ENCODE measurements around the gene TMEM18. TPM values are rescaled to one million over a fixed set of nuclear protein-coding genes. Genes with fewer than 3 reads are reported as not detected.

The TMEM18 gene
- total and polyA plus RNA-seq, 2 of the 13 experiments (the other 11 are each of a cell fraction or from before 2014, with no cell fraction given), result 45.9 to 49.4 TPM

- Histone ChIP-seq H4K20me1 (ENCODE audit: insufficient read depth, low read length) (no peaks in the 10 kb centered on the region), H3K27ac (ENCODE audit: extremely low read length, insufficient read depth, low read length) (no peak overlapping the region), H3K9ac (ENCODE audit: insufficient read depth, low read depth, low read length) (no peak overlapping the region), H3K4me3 (replicated peaks in 1 of 3; ENCODE audit: insufficient read depth in 1 of 3, low read depth in 2 of 3, low read length in 3 of 3) (no peak overlapping the region), H3K27me3 (ENCODE audit: control insufficient read depth in 1 of 2, insufficient read depth in 2 of 2, low read length in 2 of 2) (peaks cover 2 to 12% of the 10 kb centered on the region in 2 experiments; a peak in 3 of 5 replicates), H3K4me2 (ENCODE audit: low read depth, low read length) (no peak overlapping the region), H3K36me3 (replicated peaks in 1 of 2; ENCODE audit: control insufficient read depth in 1 of 2, insufficient read depth in 2 of 2, low read length in 2 of 2) (no peaks in the 10 kb centered on the region), H3K79me2 (ENCODE audit: insufficient read depth, low read length) (no peaks in the 10 kb centered on the region), H2AFZ (ENCODE audit: low read length) (no peak overlapping the region), H3K9me3 (ENCODE audit: low read length) (no peaks in the 10 kb centered on the region), H3K4me1 (ENCODE audit: insufficient read depth, low read length) (no peaks in the 10 kb centered on the region)
- ChIA-PET CTCF (ENCODE audit: low intra/inter-chr PET ratio, low total read pairs) (no interaction called here), POLR2A (no interaction called here)
- WGBS (ENCODE audit: low lambda C conversion rate), result 59% methylated on average over 12 of the region's 12 CpGs
- in situ Hi-C loops (cut with HindIII; ENCODE audit: extremely low pct_ligation_motif_present, low pct_unique_long_range_greater_than_20kb), result no loop called here
- no peak for ATAC-seq
- FAIRE-seq, result no peak
- intact Hi-C loops (cut with micrococcal nuclease; ENCODE audit: unreplicated experiment), result no loop called here
- BruUV-seq (replicated peaks), result no TSS peak
- DNase-seq (ENCODE audit: low spot score), result no peak
- TF ChIP-seq MED1 (CRISPR knock-in tag; IDR thresholded peaks at IDR 0.05) (no peak), FOXP1 (IDR thresholded peaks at IDR 0.05) (no peak), FOXP1 (CRISPR knock-in tag; IDR thresholded peaks at IDR 0.05) (no peak), ZNF263 (CRISPR knock-in tag; IDR thresholded peaks at IDR 0.05) (peak; percentile 65), NPAS2 (CRISPR knock-in tag; IDR thresholded peaks at IDR 0.05; ENCODE audit: borderline replicate concordance) (no peak)
Observed at GRCh38 chr2:660029-660428, 17.2 kb downstream of the TMEM18 start.

GRCh38 chr2:658426-658825 is 18.8 kb downstream of the TMEM18 start:
- H3K36me3 ChIP-seq (replicated peaks in 1 of 2; ENCODE audit: control insufficient read depth in 1 of 2, insufficient read depth in 2 of 2, low read length in 2 of 2), result no peaks in the 10 kb centered on the region
- ChIA-PET CTCF (ENCODE audit: low intra/inter-chr PET ratio, low total read pairs) (no interaction called here), POLR2A (no interaction called here)
- no peak overlapping the region for H3K27ac ChIP-seq (ENCODE audit: extremely low read length, insufficient read depth, low read length)
- BruUV-seq (replicated peaks), result no TSS peak
- no peak for ATAC-seq
- DNase-seq (ENCODE audit: low spot score), result no peak
- in situ Hi-C loops (cut with HindIII; ENCODE audit: extremely low pct_ligation_motif_present, low pct_unique_long_range_greater_than_20kb), result no loop called here
- no peak overlapping the region for H3K9ac ChIP-seq (ENCODE audit: insufficient read depth, low read depth, low read length)
- H2AFZ ChIP-seq (ENCODE audit: low read length), result no peak overlapping the region
- no peaks in the 10 kb centered on the region for H4K20me1 ChIP-seq (ENCODE audit: insufficient read depth, low read length)
- no peak for FAIRE-seq
- H3K4me1 ChIP-seq (ENCODE audit: insufficient read depth, low read length), result peaks cover 4% of the 10 kb centered on the region; the same call in 1 of the 2 replicates
- H3K4me2 ChIP-seq (ENCODE audit: low read depth, low read length), result no peak overlapping the region
- no peaks in the 10 kb centered on the region for H3K79me2 ChIP-seq (ENCODE audit: insufficient read depth, low read length)
- 36% methylated on average over 8 of the region's 8 CpGs for WGBS (ENCODE audit: low lambda C conversion rate)
- H3K9me3 ChIP-seq (ENCODE audit: low read length), result no peaks in the 10 kb centered on the region
- no peak overlapping the region for H3K4me3 ChIP-seq (replicated peaks in 1 of 3; ENCODE audit: insufficient read depth in 1 of 3, low read depth in 2 of 3, low read length in 3 of 3)
- H3K27me3 ChIP-seq (ENCODE audit: control insufficient read depth in 1 of 2, insufficient read depth in 2 of 2, low read length in 2 of 2), result peaks cover 2 to 12% of the 10 kb centered on the region in 2 experiments; a peak in 3 of 5 replicates
- intact Hi-C loops (cut with micrococcal nuclease; ENCODE audit: unreplicated experiment), result no loop called here
- TF ChIP-seq ZBTB8A (CRISPR knock-in tag; IDR thresholded peaks at IDR 0.05; ENCODE audit: borderline replicate concordance, low read depth) (no peak), MED1 (CRISPR knock-in tag; IDR thresholded peaks at IDR 0.05) (no peak), MIXL1 (CRISPR knock-in tag; IDR thresholded peaks at IDR 0.05) (no peak), ZNF382 (CRISPR knock-in tag; IDR thresholded peaks at IDR 0.05; ENCODE audit: borderline replicate concordance) (no peak), MXI1 (IDR thresholded peaks at IDR 0.05; ENCODE audit: borderline replicate concordance, low read depth, low read length) (no peak), ZNF260 (CRISPR knock-in tag; IDR thresholded peaks at IDR 0.05; ENCODE audit: borderline replicate concordance, low read depth) (no peak), CREM (IDR thresholded peaks at IDR 0.05) (no peak), CREM (CRISPR knock-in tag; IDR thresholded peaks at IDR 0.05) (no peak), WIZ (CRISPR knock-in tag; IDR thresholded peaks at IDR 0.05) (no peak), MLXIP (CRISPR knock-in tag; IDR thresholded peaks at IDR 0.05; ENCODE audit: borderline replicate concordance) (no peak)

All from HepG2 (cell line).